Central memory CD4-positive, alpha-beta T cell (primary cell): ENCODE results near the gene TMEM132A.
"Not testable (repeated sequence)": the region's sequence is repeated elsewhere in the genome, so short reads cannot be mapped to it uniquely, and the experiment has no call there.

ENCODE experiments used
- DNase-seq: peaks from one replicate; pipeline ENCODE4 v3.0.0; 2022

Gene TMEM132A

DNA sequence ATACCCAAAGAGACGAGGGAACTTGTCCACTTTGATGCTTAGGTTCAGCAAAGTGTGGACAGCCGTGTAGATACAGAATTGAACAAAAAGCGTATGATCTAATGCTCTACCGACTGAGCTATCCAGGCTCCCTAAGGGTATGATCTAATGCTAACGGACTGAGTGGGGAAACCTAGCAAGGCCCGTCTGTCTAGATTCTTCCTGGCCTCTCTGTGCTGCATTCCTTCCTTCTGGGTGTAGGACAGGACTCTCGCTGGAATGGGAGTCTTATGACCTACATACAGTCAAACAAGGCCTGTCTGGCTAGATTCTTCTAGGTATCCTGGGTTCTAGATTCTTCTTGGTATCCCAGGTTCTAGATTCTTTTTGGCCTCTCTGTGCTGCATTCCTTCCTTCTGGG lies 36.1 kb downstream of the TMEM132A start:
- DNase-seq, result no peak

DNA sequence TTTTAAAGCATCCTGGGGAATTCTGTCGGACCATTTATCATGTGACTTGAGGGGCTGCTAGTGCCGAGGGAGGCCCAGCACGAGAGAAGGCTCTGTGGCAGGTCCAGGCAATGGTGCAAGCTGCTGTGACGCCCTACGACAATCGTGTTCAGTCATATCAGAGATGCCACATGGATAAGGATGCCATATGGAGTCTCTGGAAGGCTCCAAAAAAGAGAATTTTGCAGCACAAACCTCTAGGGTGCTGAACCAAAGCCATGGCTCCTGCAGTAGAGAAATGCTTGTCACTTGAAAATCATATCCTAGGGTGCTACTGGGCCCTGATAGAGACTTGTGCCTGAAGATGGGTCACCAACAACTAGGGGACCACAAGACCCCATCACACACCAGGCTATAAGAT lies 40.5 kb downstream of the TMEM132A start:
- DNase-seq, result no peak

DNA sequence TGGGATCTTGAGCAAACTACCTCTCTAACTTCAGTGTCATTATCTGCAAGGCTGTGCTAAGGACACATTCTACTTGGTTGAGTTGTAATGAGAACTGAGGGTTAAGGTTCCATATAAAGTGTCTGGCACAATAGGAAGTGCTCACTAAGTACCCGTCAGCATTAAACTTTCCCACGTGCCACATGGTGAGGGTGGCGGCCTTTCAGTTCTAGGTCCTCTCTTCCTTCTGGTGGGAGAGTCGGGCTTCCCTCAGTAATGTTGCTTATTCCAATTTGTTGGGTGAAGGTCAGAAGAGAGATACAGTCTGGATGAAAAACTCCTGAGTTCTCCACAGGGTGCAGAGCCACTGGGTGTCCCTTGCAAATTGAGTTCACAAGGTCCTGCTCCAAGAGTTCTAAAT lies 42.6 kb downstream of the TMEM132A start:
- no peak for DNase-seq

DNA sequence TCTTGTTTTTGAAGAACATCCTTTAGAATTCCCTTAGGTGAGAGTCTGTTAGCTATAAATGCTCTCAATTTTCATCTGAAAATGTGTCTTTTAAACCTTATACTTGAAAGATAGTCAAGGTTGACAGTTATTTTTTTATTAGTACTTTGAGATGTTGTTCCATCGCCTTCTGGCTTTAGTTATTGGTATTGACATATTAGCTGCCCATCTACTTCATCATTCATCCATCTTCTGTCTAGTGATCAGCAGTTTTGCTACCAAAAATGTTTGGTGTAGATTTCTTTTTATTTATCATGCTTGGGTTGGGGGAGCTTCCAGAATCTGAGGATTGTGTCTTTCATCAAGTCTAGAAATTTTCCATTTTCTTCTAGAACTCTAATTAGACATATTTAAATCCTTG lies 44.0 kb downstream of the TMEM132A start:
- DNase-seq, result no peak

DNA sequence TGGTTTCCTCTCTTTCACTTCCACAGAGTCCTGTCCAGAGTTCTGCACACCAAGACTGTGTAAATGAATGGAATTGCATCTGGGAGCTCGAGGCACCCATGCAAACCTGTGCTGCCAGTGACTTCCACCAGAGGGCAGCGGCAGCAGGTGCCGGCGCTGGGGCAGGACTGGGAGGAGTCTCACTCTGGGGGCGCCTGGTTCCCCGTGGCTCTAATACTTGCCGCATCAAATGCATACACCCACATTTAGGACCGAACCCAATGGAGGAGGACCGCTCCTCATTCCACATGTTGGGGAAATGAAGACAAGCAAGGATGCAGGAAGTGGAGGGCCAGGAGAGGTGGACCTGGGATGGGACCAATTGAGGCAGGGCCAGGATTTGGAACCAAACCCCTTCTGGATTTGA lies 46.1 kb downstream of the TMEM132A start:
- DNase-seq, result peak; percentile 76

DNA sequence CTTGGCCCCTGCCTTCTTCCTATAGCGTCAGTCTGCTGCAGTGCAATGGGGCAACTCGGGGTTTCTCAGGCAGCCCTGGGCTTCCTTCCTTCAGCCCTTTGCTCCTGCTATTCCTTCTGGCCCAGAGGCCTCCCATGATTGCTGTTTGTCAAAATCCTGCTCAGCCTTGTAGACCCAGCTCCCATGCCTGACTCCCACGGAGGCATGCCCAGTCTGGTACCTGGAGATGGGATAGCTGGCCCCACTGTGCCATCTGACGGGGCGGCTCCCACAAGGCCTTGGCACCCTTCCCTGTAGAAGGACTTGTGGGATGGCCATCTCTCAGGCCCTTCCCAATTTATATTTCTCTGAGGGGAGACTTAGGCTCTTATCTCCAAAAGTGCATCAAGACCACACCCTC lies 46.6 kb downstream of the TMEM132A start:
- DNase-seq, result no peak

DNA sequence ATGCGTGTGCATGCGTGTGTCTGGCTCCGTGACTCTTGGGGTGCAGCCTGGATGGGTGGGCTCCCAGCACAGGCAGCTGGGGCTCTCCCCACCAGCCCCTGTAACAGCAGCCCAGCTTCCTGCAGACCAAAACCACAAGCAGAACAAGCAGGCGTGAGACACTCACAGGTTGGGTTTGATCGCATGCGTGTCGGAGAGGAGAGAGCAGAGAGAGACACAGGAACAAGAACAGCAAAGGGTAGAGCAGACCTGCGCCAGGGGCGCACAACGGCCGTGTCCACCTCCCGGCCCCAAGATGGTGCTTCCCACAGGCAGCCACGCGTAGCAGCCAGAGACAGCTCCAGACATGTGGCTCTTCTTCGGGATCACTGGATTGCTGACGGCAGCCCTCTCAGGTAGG lies 47.3 kb downstream of the TMEM132A start, which contains the start of gene CD6:
Gene CD6, plus strand, starts transcription at position 161 of the 400 bp plus-strand sequence. Its CDS starts 186 bp downstream, at position 347.
- peak; percentile 72 for DNase-seq

DNA sequence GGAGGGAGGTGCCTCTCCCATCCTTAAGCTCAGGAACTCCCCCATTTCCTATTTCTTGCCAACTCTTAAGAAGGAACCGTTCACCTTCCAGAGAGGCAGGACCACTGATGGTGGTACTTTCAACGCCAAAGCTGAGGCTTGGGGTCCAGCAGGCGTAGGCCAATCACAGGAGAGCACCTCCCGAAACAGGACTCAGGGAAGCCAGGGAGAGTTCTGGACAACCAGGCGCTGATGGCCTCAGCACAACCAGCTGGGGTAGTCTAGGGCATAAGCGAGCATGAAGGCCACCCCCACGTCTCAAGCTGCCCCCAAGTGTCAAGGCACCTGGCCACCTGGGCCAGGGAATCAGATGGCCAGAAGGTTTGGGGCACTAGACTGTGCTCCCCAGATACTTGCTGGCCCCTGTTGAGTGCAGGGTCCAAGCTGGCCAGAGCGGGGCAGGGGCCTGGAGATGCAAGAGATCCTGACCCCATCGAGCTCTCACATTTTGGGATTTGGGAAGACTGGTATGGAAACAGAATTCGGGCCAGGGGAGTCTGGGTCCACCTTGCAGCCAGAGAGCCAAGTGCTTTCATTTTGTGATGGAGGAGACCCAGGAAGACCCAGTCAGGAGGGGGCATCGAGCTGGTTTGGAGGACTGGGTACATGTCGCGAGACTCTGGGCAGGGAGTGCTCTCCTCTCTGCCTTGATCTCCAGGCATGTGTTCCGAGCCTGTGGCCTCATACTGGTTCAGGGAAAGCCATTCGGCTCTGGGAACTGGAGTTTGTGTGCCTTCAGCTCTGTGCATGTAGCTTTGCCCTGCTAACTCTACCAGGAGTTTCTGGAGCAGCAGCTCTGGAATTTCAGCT lies 48.1 kb downstream of the TMEM132A start:
- DNase-seq, result no peak

DNA sequence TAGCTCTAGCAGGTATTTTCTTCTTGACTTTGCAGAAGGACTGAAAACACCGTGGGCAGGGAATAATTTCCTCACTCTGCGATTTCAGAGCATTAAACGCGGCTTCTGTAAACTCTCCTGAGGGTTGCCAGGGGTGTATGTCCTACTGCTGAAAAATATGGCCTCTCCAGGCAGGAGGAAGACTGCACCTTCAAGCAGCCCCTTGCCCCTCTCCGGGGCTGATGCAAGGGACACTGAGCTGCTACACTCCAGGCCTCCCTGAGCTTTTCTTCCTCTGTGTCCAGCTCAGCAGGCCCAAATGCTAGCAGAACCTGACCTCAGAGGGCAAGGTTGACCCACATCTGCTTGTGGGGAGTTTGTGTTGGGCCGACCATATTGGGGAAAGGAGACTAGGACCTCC lies 49.4 kb downstream of the TMEM132A start:
- no peak for DNase-seq

DNA sequence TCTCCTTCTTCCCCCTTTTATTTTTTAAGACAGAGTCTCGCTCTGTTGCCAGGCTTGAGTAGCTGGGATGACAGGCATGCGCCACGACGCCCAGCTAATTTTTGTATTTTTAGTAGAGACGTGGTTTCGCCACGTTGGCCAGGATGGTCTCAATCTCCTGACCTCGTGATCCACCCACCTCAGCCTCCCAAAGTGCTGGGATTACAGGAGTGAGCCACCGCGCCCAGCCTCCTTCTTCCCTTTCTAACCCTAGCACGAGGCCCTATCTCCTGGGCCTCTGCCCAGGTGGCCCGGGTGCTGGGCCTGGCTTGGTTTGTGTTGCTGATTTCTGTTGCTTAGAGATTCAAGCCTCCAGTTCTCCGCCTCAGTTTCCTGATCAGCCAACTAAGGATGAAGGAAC lies 50.1 kb downstream of the TMEM132A start:
- DNase-seq, result not testable (repeated sequence)

DNA sequence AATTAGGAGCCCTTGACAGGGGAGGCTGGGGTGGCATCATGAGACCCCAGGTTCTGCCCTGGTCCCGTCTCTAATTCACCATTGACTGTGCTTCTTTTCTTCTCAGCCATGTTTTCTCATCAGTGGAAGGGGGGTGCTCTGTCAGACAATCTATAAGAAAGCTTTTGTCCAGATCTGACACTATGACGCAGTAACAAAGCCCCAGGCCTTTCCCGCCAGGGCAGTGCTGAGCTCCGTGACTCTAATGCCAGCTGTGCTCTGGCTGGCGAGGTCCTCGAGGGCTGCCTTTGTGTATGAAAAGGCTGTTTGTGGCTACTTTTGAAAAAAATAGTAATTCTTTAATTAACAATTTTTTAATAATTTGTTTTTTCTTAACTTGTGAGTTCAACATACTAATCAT lies 50.5 kb downstream of the TMEM132A start:
- DNase-seq, result no peak

DNA sequence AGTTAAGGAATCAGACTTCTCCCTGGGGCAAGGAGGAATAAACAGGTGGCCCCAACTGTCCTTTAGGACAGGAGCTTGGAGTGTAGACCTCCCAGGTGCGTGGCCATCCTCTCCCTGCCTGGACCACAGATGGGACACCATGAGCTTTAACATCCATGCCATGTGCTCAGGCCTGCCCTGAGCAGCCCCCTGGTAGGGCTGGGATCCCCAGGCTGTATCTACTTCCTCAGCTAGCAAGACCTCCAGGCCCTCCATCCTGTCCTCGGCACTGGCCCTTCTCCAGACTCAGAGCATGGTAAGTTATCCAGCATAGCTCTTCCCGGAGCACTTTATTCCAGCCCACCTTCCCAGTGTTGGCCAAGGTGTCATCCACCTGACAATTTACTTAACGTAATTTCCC lies 53.0 kb downstream of the TMEM132A start:
- no peak for DNase-seq

DNA sequence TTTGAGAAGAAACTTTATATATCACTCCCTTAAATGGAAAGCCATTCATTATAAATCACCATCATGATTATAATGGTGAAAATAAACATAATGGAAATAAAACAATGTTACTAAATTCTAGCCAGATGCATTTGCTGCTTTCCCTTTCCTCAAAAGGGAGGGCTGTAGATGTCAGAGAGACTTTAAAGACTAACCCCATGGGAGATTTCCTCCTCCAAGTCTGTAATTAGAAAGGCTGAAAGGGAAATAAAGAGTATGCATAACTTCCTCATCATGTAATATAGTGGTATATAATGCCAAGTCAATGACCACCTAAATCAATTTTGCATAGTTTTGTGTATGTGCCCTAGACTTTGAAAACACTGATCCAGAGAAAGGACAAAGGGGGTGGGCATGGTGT lies 53.6 kb downstream of the TMEM132A start:
- no peak for DNase-seq

DNA sequence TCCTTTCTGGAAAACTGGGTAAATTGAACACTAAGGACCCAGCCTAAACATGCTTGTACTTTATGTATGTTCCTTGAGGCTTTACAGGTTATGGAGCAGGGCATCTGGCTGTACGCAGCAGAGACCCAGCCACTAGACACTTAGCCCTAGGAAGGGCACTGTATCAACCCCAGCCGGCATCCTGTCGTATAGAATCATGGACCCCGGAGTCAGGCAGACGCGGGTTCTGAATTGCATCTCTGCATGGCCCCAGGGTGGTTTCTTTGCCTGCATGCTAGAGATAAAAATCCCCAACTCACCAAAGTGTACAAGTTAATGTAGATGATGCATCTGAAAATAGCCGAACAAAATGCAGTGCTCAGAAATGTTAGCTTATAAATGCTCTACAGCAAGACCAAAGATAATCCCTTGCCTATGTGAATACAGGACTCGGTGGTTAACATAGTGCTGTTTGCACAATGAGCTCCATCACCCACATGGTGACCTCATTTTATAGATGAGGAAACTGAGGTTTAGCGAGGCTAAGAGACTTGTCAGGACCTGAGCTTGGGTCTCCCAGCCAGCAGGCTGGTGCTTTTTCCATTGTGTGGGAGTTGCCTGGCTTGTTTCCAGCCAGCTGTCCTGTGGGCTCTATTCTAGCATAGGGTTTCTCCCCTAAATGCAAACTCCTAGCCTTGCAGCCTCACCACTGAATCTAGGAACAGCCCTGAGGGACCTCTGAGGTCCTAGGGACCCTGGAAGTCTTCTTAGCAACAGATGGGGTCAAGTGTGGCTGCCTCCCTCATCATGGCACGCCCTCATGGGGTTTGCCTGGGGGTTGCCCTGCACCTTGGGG lies 54.5 kb downstream of the TMEM132A start:
- peak; percentile 58 for DNase-seq

DNA sequence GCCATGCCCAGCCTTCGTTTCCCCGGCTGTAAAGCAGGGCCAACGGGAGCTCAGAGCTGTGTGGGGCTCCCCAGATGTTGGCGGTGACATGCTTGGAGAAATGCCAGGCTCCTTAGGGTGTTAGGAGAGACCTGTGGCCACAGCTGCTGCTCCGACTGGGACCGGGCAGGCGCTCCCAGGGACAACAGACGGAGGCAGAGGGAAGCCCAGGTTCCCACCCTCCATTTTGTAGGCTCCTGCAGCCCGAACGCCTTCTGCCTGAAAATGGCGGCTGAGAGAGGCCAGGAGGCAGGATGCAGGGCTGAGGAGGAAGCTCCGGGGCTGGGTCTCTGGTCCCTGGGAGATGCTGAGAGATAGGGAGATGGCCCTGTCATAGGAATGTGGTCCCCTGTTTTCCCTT lies 57.3 kb downstream of the TMEM132A start:
- no peak for DNase-seq

DNA sequence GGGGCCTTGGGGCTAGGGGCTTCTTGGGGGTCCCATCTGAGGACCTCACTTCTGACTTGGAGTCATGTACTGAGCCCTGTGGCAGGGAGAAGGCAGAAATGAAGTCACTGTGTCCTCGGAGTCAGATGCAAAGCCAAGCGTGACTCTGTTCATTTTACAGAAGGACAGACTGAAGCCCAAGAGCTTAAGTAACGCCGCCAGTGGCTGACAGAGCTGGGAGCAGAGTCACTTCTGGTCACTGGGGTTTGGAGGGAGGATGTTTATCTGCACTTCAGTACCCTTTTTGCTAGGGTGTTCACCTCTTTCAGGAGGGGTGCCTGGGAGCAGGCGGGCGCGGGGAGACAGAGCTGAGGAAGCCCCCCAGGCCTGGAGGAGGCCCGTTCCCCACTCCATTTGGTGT lies 57.9 kb downstream of the TMEM132A start:
- no peak for DNase-seq

DNA sequence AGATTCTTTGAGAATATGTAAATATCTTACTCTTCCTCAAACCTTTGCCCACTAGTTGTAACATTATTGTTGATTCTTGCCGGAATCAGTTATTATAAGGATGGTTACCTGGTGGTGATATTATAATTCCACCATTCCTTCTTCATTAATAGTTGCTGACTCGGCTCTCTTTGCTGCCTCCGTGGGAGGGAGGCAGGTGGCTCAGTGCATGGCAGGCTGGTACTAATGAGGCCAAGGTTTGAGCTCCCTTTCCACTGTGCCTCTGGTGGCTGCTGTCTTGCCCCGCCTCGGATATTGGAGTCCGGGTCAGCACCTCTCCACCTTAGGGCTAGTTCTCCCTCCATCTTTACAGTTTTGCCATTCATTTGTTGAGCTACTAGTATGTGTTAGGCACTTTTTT lies 59.9 kb downstream of the TMEM132A start:
- DNase-seq, result no peak

DNA sequence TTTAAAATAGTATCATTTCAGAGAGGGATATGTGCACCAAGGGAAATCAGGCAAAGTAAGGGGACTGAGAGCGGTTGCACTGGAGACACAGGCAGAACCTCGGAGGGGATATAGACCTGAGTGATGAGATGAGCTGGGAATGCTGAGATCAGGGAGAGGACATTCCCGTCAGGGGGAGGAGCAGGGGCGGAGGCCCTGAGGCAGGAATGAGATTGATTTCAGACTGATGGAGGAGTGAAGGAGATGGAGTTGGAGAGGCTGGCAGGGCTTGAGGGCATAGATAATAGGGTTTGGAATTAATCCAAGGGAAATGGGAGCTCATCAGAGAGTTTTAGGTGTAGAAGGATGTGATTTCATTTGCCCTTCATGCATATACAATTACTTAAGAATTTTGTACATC lies 60.4 kb downstream of the TMEM132A start:
- DNase-seq, result no peak

DNA sequence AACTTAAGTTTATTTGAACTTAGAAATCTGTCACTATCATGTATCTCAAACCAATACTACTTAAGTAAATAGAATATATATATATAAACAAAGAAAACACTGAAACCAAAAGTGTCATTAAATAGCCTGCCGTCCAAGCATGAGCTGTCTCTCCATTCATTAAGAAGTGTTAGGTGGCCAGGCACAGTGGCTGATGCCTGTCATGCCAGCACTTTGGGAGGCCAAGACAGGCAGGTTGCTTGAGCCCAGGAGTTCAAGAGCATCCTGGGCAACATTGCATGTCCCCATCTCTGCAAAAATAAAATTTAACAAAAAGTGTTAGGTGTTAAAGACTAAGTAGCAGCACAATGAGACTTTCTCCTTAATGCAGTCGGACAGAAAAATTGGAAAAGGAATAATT lies 61.2 kb downstream of the TMEM132A start:
- DNase-seq, result no peak

DNA sequence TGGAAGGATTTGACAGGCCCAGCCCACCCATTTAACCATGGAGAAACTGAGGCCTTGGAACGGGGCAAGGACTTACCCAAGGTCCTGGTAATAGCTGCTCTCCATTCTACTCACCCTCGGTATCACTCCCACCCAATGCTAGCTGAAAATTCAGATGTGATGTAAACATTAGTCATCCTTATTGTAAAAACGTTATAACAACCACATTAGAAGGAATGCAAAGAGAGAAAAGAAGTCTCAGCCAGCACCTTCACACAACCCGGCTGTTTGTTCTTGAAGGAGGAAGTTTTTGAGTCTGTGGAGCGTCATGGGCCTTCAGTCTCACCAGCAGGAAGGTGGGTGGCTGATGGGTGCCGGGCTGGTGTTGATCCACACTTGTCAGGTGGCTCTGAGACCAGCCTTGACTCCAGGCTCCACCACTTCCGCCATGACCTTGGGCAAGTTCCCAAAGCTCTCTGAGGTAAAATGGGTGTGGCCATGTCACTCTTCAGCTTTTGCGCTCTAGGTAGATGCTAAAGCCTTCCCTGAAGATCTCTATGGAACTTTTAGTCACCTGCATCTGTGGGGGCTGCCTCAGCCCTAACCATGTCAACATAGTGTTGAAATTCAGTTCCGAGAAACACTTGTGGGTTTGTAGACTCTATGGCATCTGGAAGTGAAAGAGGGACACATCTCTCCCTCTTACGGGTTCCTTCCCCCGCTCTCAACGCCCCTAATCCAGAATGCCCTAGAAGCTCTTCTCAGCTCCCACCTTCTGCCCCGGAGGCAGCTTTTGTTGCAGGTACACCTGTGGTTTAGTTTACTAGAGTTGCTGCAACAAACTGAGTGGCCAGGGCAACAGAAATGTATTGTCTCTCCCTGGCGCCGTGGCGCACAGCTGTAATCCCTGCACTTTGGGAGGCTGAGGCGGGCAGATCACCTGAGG lies 62.0 kb downstream of the TMEM132A start:
- DNase-seq, result peak; percentile 98
